Spleen (tissue), 11 donors: Measurements from ENCODE around the gene HOXB9. TPM values are rescaled to one million over a fixed set of nuclear protein-coding genes. Genes with fewer than 3 reads are reported as not detected.

ENCODE experiments used
- DNase-seq: peaks from one replicate; pipeline ENCODE4 v3.0.0-alpha.2; 2020
- H3K27ac ChIP-seq, 8 donors: fragments of 200-600 bp; sonication (generic) in 7 of 8; 1 replicate in 4 of 8; 2 replicates in 4 of 8; pipeline versions ENCODE4 v1.5.0 to v1.8.0; 2016 to 2021; ENCODE audit warnings: inconsistent platforms in 4 of 8, mild to moderate bottlenecking in 4 of 8, moderate library complexity in 1 of 8
- H3K27me3 ChIP-seq, 7 donors: fragments of 200-600 bp; sonication (generic) in 6 of 7; replicated peaks in 1 of 7; 1 replicate in 4 of 7; 2 replicates in 3 of 7; pipeline versions ENCODE4 v1.5.0 to v1.8.0; 2016 to 2021; ENCODE audit warnings: inconsistent platforms in 3 of 7, mild to moderate bottlenecking in 1 of 7
- H3K36me3 ChIP-seq, 6 donors: fragments of 200-600 bp; sonication (generic) in 5 of 6; 1 replicate in 4 of 6; 2 replicates in 2 of 6; pipeline versions ENCODE4 v1.5.0 to v1.8.0; 2016 to 2021; ENCODE audit warnings: inconsistent platforms in 2 of 6
- H3K4me1 ChIP-seq, 6 donors: fragments of 200-600 bp; sonication (generic) in 5 of 6; 1 replicate in 3 of 6; 2 replicates in 3 of 6; pipeline versions ENCODE4 v1.5.0 to v1.8.0; 2016 to 2021; ENCODE audit warnings: inconsistent platforms in 3 of 6
- H3K4me3 ChIP-seq, 8 donors: fragments of 200-600 bp; sonication (generic) in 7 of 8; 1 replicate in 4 of 8; 2 replicates in 4 of 8; pipeline versions ENCODE4 v1.5.0 to v1.8.0; 2016 to 2021; ENCODE audit warnings: inconsistent platforms in 4 of 8, mild to moderate bottlenecking in 4 of 8, moderate library complexity in 2 of 8
- H3K9me3 ChIP-seq, 8 donors: fragments of 200-600 bp; sonication (generic) in 7 of 8; 1 replicate in 4 of 8; 2 replicates in 4 of 8; pipeline versions ENCODE4 v1.5.0 to v1.8.0; 2016 to 2021; ENCODE audit warnings: inconsistent platforms in 4 of 8
- CTCF ChIP-seq, 11 experiments: fragments of 200-600 bp in 7 of 11; fragments of 450-650 bp in 4 of 11; sonication (generic) in 4 of 11; IDR thresholded peaks in 8 of 11; conservative IDR thresholded peaks in 3 of 11; 1 replicate in 7 of 11; 2 replicates in 4 of 11; pipeline versions ENCODE4 v1.4.0 to v1.8.0; 2016 to 2021; ENCODE audit warnings: antibody characterized with exemption in 11 of 11, inconsistent platforms in 4 of 11, mild to moderate bottlenecking in 1 of 11
- POLR2A ChIP-seq, 3 donors: fragments of 450-650 bp; IDR thresholded peaks; one replicate each; pipeline ENCODE4 v1.5.1; 2017; ENCODE audit warnings: antibody characterized with exemption in 3 of 3, mild to moderate bottlenecking in 1 of 3
- POLR2AphosphoS5 ChIP-seq, 3 donors: sonication (generic); formaldehyde crosslinking; IDR thresholded peaks; one replicate each; pipeline ENCODE4 v1.5.1; 2017; ENCODE audit warnings: antibody characterized with exemption in 3 of 3
- WGBS, 5 donors: extraction: QIAGEN DNeasy Blood & Tissue Kit in 3 of 5; methylation state at CpG; one replicate each; pipeline versions ENCODE4 v1.1.5 to v1.1.7; 2013 to 2018; 5-methylcytosine and 5-hydroxymethylcytosine counted together
- intact Hi-C: fragments of 100-400 bp; cut with DNase I; formaldehyde crosslinking; loops from one replicate; pipeline ENCODE4 v1.15.0; 2023; ENCODE audit warnings: low total_unique reads
- polyA plus RNA-seq, 3 donors: library from polyadenylated mRNA; stranded (reverse); fragments of 200-250 nt; gene quantifications; one replicate each; pipeline ENCODE4 v1.2.1, GENCODE V29; 2013
- total RNA-seq, 7 donors: library from RNA; depleted of rRNA in 3 of 7; stranded (reverse); fragments of >200 nt in 3 of 7; fragmentation: NEBNext Ultra II Directional in 4 of 7; extraction: Animal tissue kit (Norgen Biotek cat#: 25700) in 4 of 7; gene quantifications; one replicate each; pipeline versions ENCODE4 v1.1.0 to v1.2.1, GENCODE V29; 2016 to 2021
- donor health status: healthy with polysubstance abuse.
- donor health status: DM: no; HTN: no; CAD: no; lungs with moderate emphysema.
- donor health status: DM: no; HTN: no; CAD: no.
- donor health status: Bipolar disorder and iron deficiency.
- donor health status: healthy.
- donor health status: DM: no; HTN: no; CAD: no.
- donor health status: DM: yes; HTN: yes; CAD: no.

HOXB9 gene
- total and polyA plus RNA-seq, 10 donors: 0.10 to 0.50 (median 0.42) TPM; not detected in 5

- TF ChIP-seq POLR2A (IDR thresholded peaks at IDR 0.05) (no peak), POLR2AphosphoS5 (IDR thresholded peaks at IDR 0.05) (no peak), CTCF (IDR thresholded peaks at IDR 0.05 in 8 of 11, conservative IDR thresholded peaks at IDR 0.05 in 3 of 11) (no peak)
- intact Hi-C loops: loop anchor here (10.0 kb wide), 1 partner anchor 458 kb away; no protein-coding TSS in a partner anchor
- H3K9me3 ChIP-seq: no peaks in the 10 kb centered on the region
- WGBS, 5 donors: 1 to 4% (median 2%) methylated on average over 15 of the region's 15 CpGs
- peak overlapping the region in 6 of 8 donors; percentile 17 to 85 (median 63) for H3K4me3 ChIP-seq
- peaks cover 14 to 60% (median 50%) of the 10 kb centered on the region in 6 donors for H3K4me1 ChIP-seq
- no peak overlapping the region for H3K27ac ChIP-seq
- H3K36me3 ChIP-seq: no peaks in the 10 kb centered on the region
- peaks cover 13 to 100% (median 86%) of the 10 kb centered on the region in 7 donors for H3K27me3 ChIP-seq
- no peak for DNase-seq
Measured at GRCh38 chr17:48612456-48612853, 13.7 kb downstream of the HOXB9 start.

GRCh38 chr17:48611681-48612455, 14.3 kb downstream of the HOXB9 start:
- H3K27ac ChIP-seq: peak overlapping the region in 2 of 8 donors; percentile 24 to 80
- no peaks in the 10 kb centered on the region for H3K9me3 ChIP-seq
- 3 to 11% (median 8%) methylated on average over 33 to 36 of the region's 36 CpGs for WGBS, 5 donors
- DNase-seq: no peak
- peaks cover 14 to 59% (median 49%) of the 10 kb centered on the region in 6 donors for H3K4me1 ChIP-seq
- TF ChIP-seq POLR2A (IDR thresholded peaks at IDR 0.05): no peak
- TF ChIP-seq POLR2AphosphoS5 (IDR thresholded peaks at IDR 0.05): no peak
- TF ChIP-seq CTCF (IDR thresholded peaks at IDR 0.05 in 8 of 11, conservative IDR thresholded peaks at IDR 0.05 in 3 of 11): no peak
- H3K36me3 ChIP-seq: no peaks in the 10 kb centered on the region
- H3K4me3 ChIP-seq: peak overlapping the region; percentile 45 to 85 (median 66)
- intact Hi-C loops: loop anchor here (10.0 kb wide), 1 partner anchor 457 kb away; no protein-coding TSS in a partner anchor
- H3K27me3 ChIP-seq: peaks cover 13 to 100% (median 85%) of the 10 kb centered on the region in 7 donors

- peaks cover 14 to 59% (median 49%) of the 10 kb centered on the region in 6 donors for H3K4me1 ChIP-seq
- TF ChIP-seq POLR2A (IDR thresholded peaks at IDR 0.05) (no peak), CTCF (IDR thresholded peaks at IDR 0.05 in 8 of 11, conservative IDR thresholded peaks at IDR 0.05 in 3 of 11) (no peak), POLR2AphosphoS5 (IDR thresholded peaks at IDR 0.05) (no peak)
- intact Hi-C loops: loop anchor here (10.0 kb wide), 1 partner anchor 456 kb away; no protein-coding TSS in a partner anchor
- WGBS, 5 donors: 1 to 3% (median 1%) methylated on average over 22 of the region's 22 CpGs
- no peak for DNase-seq
- H3K27ac ChIP-seq: peak overlapping the region in 5 of 8 donors; percentile 63 to 80 (median 67)
- H3K9me3 ChIP-seq: no peaks in the 10 kb centered on the region
- no peaks in the 10 kb centered on the region for H3K36me3 ChIP-seq
- peak overlapping the region; percentile 45 to 85 (median 66) for H3K4me3 ChIP-seq
- H3K27me3 ChIP-seq: peaks cover 8 to 100% (median 82%) of the 10 kb centered on the region in 7 donors
Measured at GRCh38 chr17:48611213-48611612, 14.9 kb downstream of the HOXB9 start.
